Liver (tissue), 9 donors: ENCODE measurements around the gene CENPU. TPM values are rescaled to one million over a fixed set of nuclear protein-coding genes. Genes with fewer than 3 reads are reported as not detected.

Source experiments
- DNase-seq: peaks from one replicate; pipeline ENCODE4 v3.0.0-alpha.2; 2017; ENCODE audit warnings: low spot score
- H3K27ac ChIP-seq, 2 donors: one replicate each; pipeline ENCODE4 v1.7.0; 2013; ENCODE audit warnings: inconsistent platforms in 2 of 2, low read length in 2 of 2, control low read depth in 1 of 2, low read depth in 1 of 2, mild to moderate bottlenecking in 1 of 2
- H3K27me3 ChIP-seq, 4 donors: one replicate each; pipeline versions ENCODE4 v1.6.1 to v1.7.0; 2013; ENCODE audit warnings: low read length in 3 of 4, inconsistent platforms in 1 of 4, mild to moderate bottlenecking in 1 of 4, moderate library complexity in 1 of 4; ENCODE audit not compliant: control insufficient read depth in 4 of 4, insufficient read depth in 4 of 4
- H3K36me3 ChIP-seq, 4 donors: one replicate each; pipeline versions ENCODE4 v1.6.1 to v1.7.0; 2013; ENCODE audit warnings: low read length in 3 of 4, mild to moderate bottlenecking in 3 of 4, low read depth in 1 of 4, moderate library complexity in 1 of 4; ENCODE audit not compliant: control insufficient read depth in 4 of 4, insufficient read depth in 3 of 4
- H3K4me1 ChIP-seq, 4 donors: one replicate each; pipeline versions ENCODE4 v1.6.1 to v1.7.0; 2013; ENCODE audit warnings: low read length in 3 of 4, mild to moderate bottlenecking in 3 of 4, moderate library complexity in 1 of 4; ENCODE audit not compliant: control insufficient read depth in 4 of 4, insufficient read depth in 4 of 4
- H3K4me3 ChIP-seq, 3 donors: one replicate each; pipeline versions ENCODE4 v1.6.1 to v1.7.0; 2013; ENCODE audit warnings: low read length in 3 of 3, control low read depth in 1 of 3, low read depth in 1 of 3, mild to moderate bottlenecking in 1 of 3
- H3K9ac ChIP-seq, 2 donors: one replicate each; pipeline ENCODE4 v1.7.0; 2013; ENCODE audit warnings: low read length in 2 of 2, mild to moderate bottlenecking in 2 of 2, moderate library complexity in 2 of 2, control low read depth in 1 of 2, low read depth in 1 of 2
- H3K9me3 ChIP-seq, 4 donors: one replicate each; pipeline versions ENCODE4 v1.6.1 to v1.7.0; 2013; ENCODE audit warnings: low read length in 3 of 4; ENCODE audit not compliant: control insufficient read depth in 4 of 4
- ATF3 ChIP-seq: IDR thresholded peaks from 2 replicates; pipeline ENCODE4 v1.6.1; 2016; ENCODE audit warnings: antibody characterized with exemption
- CTCF ChIP-seq: fragments of 150-350 bp; IDR thresholded peaks from 2 replicates; pipeline ENCODE4 v1.5.1; 2017; ENCODE audit warnings: improper control_type of control experiment, low read depth, low read length; ENCODE audit not compliant: missing input control
- EGR1 ChIP-seq, 2 donors: IDR thresholded peaks; 2 replicates each; pipeline ENCODE4 v1.6.1; 2016 to 2018; ENCODE audit warnings: antibody characterized with exemption in 2 of 2, low read depth in 2 of 2
- FOXA1 ChIP-seq: IDR thresholded peaks from 2 replicates; pipeline ENCODE4 v1.6.1; 2016; ENCODE audit warnings: antibody characterized with exemption
- FOXA2 ChIP-seq: IDR thresholded peaks from 2 replicates; pipeline ENCODE4 v1.6.1; 2016; ENCODE audit warnings: antibody characterized with exemption
- GABPA ChIP-seq, 2 donors: IDR thresholded peaks in 1 of 2; conservative IDR thresholded peaks in 1 of 2; 2 replicates each; pipeline ENCODE4 v1.6.1; 2016; ENCODE audit warnings: antibody characterized with exemption in 2 of 2, mild to moderate bottlenecking in 1 of 2, moderate library complexity in 1 of 2
- HNF4A ChIP-seq, 2 donors: conservative IDR thresholded peaks; 2 replicates each; pipeline ENCODE4 v1.6.1; 2016; ENCODE audit warnings: antibody characterized with exemption in 2 of 2, mild to moderate bottlenecking in 2 of 2
- HNF4G ChIP-seq: IDR thresholded peaks from 2 replicates; pipeline ENCODE4 v1.6.1; 2016; ENCODE audit warnings: antibody characterized with exemption
- JUND ChIP-seq, 2 donors: IDR thresholded peaks; 2 replicates each; pipeline ENCODE4 v1.6.1; 2016; ENCODE audit warnings: antibody characterized with exemption in 2 of 2
- MAX ChIP-seq: IDR thresholded peaks from 2 replicates; pipeline ENCODE4 v1.6.1; 2016; ENCODE audit warnings: antibody characterized with exemption
- NR2F2 ChIP-seq: IDR thresholded peaks from 2 replicates; pipeline ENCODE4 v1.6.1; 2016; ENCODE audit warnings: antibody characterized with exemption
- RAD21 ChIP-seq, 2 donors: IDR thresholded peaks; 2 replicates each; pipeline ENCODE4 v1.6.1; 2016; ENCODE audit warnings: antibody characterized with exemption in 2 of 2, mild to moderate bottlenecking in 2 of 2
- REST ChIP-seq: IDR thresholded peaks from 2 replicates; pipeline ENCODE4 v1.6.1; 2016; ENCODE audit warnings: antibody characterized with exemption, mild to moderate bottlenecking
- RXRA ChIP-seq, 2 donors: IDR thresholded peaks; 2 replicates each; pipeline ENCODE4 v1.6.1; 2017 to 2018; ENCODE audit warnings: antibody characterized with exemption in 2 of 2, mild to moderate bottlenecking in 1 of 2
- SP1 ChIP-seq: IDR thresholded peaks from 2 replicates; pipeline ENCODE4 v1.6.1; 2018; ENCODE audit warnings: antibody characterized with exemption, mild to moderate bottlenecking
- TAF1 ChIP-seq: conservative IDR thresholded peaks from 2 replicates; pipeline ENCODE4 v1.6.1; 2016; ENCODE audit warnings: antibody characterized with exemption, mild to moderate bottlenecking
- YY1 ChIP-seq: IDR thresholded peaks from 2 replicates; pipeline ENCODE4 v1.6.1; 2016; ENCODE audit warnings: antibody characterized with exemption, mild to moderate bottlenecking
- ZBTB33 ChIP-seq: IDR thresholded peaks from 2 replicates; pipeline ENCODE4 v1.6.1; 2016; ENCODE audit warnings: antibody characterized with exemption
- WGBS: extraction: QIAGEN DNeasy Blood & Tissue Kit; methylation state at CpG from one replicate; pipeline ENCODE4 v1.1.7; 2013; 5-methylcytosine and 5-hydroxymethylcytosine counted together
- polyA plus RNA-seq, 2 donors: library from polyadenylated mRNA; stranded (reverse) in 1 of 2; unstranded in 1 of 2; fragments of 200-250 nt in 1 of 2; fragments of >200 nt in 1 of 2; fragmentation: Nextera tagmentation in 1 of 2; extraction: Ambion mirVana in 1 of 2; gene quantifications; one replicate each; pipeline versions ENCODE4 v1.2.1 to v1.2.3, GENCODE V29; 2013 to 2015
- total RNA-seq, 2 donors: library from RNA; depleted of rRNA; stranded (reverse); fragments of >200 nt; gene quantifications; one replicate each; pipeline ENCODE4 v1.2.3, GENCODE V29; 2014
- donor health status: healthy.
- donor health status: healthy.
- donor health status: healthy.
- donor health status: healthy.
- donor health status: healthy.

The CENPU gene
- total and polyA plus RNA-seq, 4 donors: 1.2 to 22.0 (median 1.8) TPM

- TF ChIP-seq ZBTB33: no peak
- TF ChIP-seq MAX: no peak
- no peak for TF ChIP-seq JUND (IDR thresholded peaks at IDR 0.05)
- no peak for TF ChIP-seq SP1
- TF ChIP-seq RXRA (IDR thresholded peaks at IDR 0.05): no peak
- TF ChIP-seq TAF1: no peak
- TF ChIP-seq YY1: no peak
- no peak for TF ChIP-seq HNF4A (conservative IDR thresholded peaks at IDR 0.05)
- no peak for TF ChIP-seq EGR1 (IDR thresholded peaks at IDR 0.05; ENCODE audit: low read depth in 2 of 2)
- no peak for TF ChIP-seq RAD21 (IDR thresholded peaks at IDR 0.05)
- TF ChIP-seq FOXA1: no peak
- TF ChIP-seq ATF3: no peak
- no peak for TF ChIP-seq GABPA (IDR thresholded peaks at IDR 0.05 in 1 of 2, conservative IDR thresholded peaks at IDR 0.05 in 1 of 2)
- TF ChIP-seq HNF4G: no peak
- TF ChIP-seq FOXA2: no peak
- no peak for TF ChIP-seq NR2F2
- no peak for TF ChIP-seq REST
- no peak for TF ChIP-seq CTCF
- no peak overlapping the region for H3K9ac ChIP-seq
- no peak for DNase-seq
- H3K27ac ChIP-seq: no peak overlapping the region
- no peaks in the 10 kb centered on the region for H3K4me1 ChIP-seq
- no peak overlapping the region for H3K4me3 ChIP-seq
- WGBS: 81% methylated on average over 11 of the region's 11 CpGs
- H3K27me3 ChIP-seq: no peaks in the 10 kb centered on the region
- H3K36me3 ChIP-seq: peaks cover 0 to 2% (median 0%) of the 10 kb centered on the region in 4 donors
- no peaks in the 10 kb centered on the region for H3K9me3 ChIP-seq
These were observed 45.4 kb downstream of the CENPU start for GRCh38 chr4:184688447-184688846.
